ENCODE results near the gene ELP4.
"Not testable (repeated sequence)": the region's sequence is repeated elsewhere in the genome, so short reads cannot be mapped to it uniquely, and the experiment has no call there.

Gene ELP4

DNA sequence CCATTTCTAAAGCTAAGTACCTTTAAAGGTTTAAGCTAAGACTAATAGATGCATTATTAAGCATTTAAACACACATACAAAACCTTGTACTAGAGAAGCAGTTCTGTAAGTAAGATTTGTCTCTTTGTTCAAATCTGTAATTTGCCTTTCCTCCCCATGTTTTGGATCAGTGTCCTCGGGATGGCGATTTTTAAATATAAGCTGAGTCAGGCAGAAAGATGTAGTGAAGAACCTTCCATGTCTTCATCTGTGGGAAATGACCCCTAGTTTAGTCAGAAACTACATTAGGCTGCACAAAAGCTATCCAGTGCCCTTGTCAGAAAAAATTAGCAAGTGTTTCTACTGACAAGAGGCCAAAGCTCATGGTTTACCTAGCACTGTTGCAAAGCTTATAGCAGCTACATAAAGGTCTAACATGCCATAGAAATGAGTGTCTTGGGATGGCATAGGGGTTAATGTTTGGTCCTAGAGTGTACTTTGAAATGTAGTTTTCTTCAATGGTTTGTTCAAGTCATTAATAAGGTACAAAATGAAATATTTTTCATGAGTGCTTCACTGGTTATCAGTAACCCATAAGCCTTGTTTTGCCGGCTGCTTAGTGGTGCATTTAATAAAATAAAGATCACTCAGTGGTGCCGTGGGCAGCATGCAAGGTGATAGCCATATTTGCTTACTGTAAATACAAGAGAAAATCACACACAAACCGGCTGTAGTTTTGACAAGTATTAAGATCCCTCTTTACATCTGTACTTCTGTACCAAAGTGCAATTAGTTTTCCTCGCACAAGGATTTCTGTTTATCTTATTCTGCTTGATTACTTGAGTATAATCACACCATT lies 139.8 kb downstream of the ELP4 start:
- DNase-seq: no peak

DNA sequence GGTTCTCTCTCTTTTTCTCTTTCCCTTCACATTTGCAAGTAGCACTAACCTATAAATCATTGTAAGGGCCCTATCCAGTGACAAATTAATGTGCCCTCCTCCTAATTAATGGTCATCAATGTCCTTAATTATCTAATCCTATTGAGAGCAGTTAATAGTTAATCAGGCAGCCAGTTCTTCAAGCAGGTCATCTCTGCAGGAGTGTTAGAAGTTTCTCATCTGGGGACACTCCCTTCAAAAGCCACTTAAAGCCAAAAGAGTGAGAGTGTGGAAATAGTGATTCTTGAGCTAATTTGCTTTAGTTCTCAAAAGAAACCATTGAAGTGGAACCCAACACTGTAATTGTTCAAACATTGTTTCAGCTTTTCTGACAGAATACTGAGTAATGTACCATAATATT lies 141.6 kb downstream of the ELP4 start:
- no peak for DNase-seq

DNA sequence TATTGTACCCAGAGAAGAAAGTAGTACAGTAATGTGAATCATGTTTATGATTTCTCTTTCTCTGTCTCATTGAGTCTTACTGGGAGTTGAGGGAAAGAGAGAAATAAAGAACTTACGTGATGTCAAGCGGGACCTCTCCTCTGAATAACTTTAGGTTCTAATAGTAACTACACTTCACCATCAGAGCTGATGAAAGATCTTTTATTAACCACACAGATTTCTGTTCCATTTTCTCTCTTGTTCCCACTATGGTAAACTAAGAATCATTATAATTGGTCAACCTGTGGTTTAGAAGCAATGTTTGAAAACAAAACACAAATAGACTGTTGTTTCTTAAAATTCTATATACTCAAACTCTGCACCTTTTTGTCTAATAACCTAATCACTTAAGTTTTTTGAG lies 142.3 kb downstream of the ELP4 start:
- no peak for DNase-seq

DNA sequence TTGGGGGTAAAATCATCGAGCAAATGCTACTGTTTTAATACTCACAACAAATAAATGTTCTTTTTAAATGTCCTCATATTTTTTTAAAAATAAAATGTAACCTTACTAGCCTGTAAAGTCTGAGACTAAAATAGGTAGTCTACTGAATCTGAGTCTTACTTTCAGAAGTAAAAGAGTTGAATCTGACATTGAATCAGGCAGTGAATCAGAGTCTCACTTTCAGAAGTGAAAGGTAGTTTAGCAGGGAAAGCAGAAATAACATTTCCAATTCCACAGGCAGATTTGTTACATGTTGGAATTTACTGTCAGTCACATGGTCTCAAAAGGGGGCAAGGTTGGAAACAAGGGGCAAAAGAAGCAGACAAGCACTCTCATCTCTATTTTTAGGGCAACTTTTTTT lies 143.0 kb downstream of the ELP4 start:
- DNase-seq: no peak

DNA sequence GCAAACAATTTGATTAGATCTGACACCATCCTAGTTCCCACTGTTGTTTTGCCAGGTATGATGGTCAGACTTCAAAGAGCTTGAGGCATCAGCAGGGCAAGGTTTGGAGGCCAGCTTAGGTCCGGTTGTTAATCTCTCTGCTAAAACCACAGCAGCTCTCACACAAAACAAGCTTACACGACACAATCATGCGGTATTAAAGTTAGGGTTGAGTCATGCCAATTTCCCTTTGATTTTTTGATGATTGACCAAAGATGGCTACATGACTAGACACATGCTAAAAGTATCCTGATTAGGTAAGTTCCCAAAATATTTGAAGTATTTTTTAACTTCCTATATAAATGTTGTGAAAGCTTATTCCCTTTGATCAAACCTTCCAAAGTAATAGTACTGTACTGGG lies 145.9 kb downstream of the ELP4 start:
- DNase-seq: no peak

DNA sequence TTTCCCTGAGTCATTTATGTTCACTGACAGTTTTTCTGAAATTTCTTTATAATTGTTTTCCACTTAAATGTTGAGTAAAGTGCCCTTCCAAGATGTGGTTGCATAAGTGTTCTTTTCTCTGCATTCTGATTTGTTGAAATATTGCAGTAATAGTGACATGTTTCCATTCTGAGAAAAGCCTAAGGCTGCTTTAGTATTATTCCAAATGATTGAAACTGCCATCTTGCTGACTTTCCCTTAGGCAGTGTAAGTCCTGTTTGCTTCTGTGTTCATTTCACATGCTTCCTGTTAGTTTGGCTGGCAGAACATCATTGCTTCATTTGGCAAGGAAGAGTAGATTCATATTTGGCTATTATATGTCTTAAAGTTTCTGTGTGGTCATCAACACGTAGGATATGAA lies 146.5 kb downstream of the ELP4 start:
- no peak for DNase-seq

DNA sequence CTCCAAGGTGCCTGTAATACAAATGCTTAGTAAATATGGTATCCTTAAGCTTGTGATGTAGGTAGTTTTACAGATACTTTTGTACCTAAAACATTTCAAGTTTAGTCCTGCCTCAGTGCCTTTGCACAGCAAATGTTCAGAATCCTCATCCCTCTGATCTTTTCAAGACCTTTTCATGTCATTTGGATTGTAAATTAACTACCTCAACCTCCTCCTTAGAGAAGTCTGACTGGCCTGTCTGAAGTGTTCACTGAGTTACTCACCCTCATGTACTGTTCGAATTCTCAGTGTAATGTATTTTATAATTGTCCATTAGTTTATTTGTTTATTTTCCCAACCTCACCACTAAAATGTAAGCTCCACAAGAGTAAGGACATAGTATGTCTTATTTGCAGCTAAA lies 147.5 kb downstream of the ELP4 start:
- no peak for DNase-seq

DNA sequence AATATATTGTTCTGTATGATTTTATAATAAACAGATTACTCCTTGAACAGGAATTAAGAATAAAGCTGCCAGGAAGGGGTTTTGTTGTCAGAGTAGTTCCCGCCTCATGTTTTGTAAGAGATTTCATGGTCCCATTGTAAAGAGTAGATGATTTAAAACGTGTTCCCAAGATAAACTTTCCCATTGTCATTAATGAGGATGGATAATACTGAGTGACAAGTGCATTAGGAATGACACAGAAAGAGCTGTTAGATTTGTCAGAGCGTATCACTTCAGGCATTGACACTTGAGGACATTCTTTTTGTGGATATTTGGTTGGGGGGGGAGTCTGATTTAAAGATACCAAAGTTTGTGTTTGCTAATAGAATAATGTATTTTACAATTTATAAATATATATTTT lies 154.6 kb downstream of the ELP4 start:
- DNase-seq: no peak

DNA sequence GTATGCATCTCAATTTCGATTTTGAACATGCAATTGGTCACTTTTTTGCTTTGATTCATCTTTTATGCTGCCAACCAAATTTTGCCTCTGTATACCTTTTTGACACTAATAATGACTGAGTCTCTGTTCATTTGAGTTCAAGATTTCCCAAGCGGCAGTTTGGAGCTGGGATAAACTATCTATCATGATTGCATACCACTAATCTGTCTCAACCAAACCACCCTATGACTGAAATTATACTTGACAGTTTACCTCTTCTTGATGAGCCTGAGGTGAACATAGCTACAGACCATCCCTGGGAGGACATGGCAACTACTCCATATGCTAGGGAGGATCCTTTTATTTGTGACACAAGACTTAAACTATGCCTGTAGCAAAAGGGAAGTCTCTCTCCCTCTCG lies 155.4 kb downstream of the ELP4 start:
- DNase-seq: no peak

DNA sequence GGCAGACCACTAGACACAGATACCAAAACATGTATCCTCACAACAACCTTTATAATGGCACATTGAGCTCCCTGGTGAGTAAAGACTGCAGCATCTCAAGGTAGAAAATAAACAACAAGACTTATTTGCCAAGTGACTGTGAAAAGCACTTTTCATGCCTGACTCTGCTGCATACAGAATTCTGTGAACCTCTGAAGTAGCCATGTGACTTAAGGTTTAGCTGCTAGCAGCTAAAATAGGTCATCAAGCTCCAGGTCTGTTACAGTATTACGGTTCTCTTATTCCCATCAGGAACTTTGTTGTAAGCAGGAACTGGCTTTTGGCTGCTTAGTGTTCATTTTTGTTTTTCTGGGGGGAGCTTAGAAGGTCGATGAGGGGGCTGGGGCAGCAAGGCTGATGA lies 162.1 kb downstream of the ELP4 start:
- no peak for DNase-seq

DNA sequence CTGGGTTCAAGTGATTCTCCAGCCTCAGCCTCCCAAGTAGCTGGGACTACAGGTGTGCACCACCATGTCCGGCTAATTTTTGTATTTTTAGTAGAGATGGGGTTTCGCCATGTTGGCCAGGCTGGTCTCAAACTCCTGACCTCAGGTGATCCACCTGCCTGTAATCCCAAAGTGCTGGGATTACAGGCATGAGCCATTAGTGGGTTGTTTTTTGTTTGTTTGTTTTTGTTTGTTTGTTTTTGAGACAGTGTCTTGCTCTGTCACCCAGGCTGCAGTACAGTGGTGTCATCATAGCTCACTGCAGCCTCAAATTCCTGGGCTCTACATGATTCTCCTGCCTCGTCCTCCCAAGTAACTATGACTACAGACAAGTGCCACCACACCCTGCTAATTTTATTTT lies 163.5 kb downstream of the ELP4 start:
- DNase-seq: not testable (repeated sequence)

DNA sequence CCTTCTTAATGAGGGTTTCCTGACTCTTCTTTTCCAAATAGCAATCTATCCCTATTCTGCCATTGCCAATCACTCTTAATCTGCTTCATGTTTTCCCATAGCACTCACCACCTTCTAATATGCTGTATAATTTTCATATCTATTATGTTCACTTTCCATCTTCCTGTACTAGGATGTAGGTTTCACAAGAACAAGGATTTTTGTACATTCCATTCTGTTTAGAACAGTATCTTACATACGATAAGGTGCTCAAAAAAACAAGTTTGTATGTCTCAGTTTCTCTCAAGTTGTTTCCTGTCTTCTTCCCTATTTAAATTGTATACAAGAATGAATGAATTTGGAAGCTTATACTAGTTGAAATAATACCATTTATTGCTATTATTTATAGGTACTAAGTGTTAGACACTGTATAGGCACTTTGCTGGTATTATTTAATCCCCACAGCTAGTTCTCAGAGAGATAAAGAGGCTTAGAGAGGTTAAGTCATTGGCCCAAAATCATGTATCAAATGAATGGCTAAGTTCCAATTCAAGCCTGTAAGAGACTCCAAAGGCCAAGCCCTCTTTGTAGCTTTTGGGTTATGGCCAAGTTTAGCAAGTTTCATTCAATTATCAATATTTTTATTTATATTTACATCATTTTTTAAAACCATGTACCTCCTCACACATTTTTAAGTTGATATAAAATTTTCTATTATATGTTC lies 166.9 kb downstream of the ELP4 start:
- no peak for DNase-seq

DNA sequence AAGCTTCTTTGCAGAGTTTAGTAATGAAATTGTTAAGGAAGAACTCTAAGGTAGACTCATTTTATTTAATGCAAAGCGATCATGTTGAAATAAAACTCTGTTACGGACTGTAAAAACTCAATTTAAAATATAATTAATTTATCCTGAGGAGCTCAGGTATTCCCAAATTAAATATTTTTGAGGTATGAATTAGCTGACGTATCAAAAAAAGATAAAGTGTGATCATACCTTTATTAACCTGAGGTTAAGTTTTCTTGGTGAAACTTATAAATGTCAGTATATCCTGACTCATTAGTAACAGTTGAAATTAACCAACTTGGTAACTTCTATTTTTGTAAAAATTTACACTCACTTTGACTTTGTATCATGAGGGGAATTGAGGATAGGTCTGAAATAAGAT lies 171.2 kb downstream of the ELP4 start:
- no peak for DNase-seq

DNA sequence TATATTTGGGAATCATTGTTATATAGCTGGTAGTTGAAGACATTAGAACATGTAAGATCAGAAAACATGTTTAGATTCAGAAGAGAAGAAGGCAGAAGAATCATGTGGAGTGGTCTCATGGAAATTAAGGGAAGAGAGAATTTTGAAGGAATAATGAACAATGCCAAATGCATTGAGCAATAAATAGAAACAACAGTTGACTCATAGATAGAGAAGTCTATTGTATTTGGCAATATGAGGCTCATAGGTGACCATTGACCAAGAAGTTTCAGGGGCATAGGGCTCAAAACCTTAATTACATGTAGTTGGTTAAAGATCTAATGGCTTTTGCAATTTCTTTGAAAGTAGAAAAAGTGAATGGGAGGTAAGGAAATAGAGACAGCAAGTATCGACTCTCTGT lies 177.7 kb downstream of the ELP4 start:
- DNase-seq: no peak

DNA sequence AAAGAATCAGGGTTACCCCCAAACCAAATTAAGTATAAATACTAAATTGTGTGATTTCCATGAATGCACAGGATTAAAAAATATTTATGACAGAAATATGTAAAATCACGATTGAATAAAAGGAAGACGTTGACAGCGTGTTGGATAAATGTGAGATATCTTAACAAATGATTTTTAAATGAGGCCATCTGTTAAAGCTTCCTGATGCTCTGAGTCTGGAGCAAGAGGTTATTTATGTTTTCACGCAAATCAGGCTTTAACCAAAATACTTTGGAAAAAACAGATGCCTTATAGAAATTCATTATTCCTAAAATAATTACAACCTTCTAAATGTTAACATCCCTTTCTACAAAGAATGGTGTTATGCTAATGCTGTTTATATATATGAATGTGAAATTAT lies 178.3 kb downstream of the ELP4 start:
- DNase-seq: no peak

DNA sequence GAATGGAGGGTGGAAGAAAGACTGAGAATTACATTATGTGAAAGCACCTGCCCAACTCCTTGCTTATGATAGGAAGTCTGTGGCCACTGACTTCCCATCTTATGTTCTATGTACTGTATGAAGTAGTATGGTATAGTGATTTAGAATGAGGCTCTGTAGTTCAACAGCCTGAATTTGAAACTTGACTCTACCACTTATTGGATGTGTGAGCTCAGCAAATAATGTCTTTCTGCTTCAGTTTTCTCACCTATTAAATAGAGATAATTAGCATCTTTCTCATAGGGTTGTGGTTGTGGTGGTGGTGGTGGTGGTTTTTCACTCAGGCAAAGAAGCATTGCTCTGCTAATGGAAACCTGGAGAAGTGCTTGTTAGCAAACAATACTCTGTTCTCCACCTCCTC lies 180.0 kb downstream of the ELP4 start:
- DNase-seq: no peak

DNA sequence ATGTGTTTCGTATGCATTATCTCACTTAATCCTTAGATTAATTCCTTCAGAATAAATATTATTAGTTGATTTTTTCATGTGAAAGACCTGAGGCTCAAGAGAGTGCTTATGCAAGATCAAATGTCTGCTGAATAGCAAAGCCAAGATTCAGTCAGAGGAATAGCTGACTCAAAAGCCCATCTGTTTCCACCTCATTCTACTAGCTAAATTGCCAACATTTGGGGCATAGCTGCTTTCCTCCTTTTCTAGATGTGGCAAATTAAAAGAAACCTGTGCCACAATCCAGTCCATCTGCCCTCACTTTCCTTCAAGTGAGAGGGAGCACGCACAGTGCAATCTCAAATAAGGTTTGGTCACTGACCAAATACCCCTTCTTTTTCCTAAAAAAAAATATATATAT lies 180.5 kb downstream of the ELP4 start:
- no peak for DNase-seq

DNA sequence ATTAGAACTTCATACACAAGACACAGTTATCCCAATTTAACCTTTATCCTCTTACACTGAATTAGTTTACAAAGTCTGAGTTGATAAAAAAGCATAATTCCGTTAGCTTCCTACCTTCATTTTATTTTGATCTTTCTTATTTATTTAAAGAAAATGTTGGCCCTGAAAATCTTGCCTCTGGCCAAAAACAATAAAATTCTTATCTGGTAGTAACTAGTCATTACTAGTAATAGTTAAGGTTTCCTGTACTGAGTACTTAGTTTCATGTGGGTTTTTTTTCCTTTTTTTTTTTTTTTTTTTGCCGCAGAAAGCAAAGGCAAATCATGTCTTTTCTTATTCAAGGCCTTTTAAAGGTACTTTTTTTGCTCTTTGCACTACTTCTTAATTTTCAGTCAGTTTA lies 180.9 kb downstream of the ELP4 start:
- no peak for DNase-seq

DNA sequence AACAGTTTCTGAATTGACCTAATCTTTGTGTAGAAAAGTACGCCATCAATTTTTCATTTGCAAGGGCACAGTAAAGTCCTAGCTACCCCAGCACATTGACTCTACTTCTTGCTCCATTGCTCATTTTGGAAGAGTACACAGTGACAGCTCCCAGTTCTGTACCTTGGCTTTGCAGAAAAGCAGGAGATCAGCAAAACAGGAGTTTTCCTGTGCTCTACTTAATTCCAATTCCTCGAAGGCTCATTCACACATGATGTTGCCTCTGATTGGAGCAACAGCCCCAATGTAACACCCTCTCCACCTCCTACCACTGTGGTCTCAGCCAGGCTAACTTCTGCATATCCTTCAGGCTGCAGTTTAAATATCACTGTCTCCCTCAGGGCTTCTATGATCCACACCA lies 182.9 kb downstream of the ELP4 start:
- no peak for DNase-seq

DNA sequence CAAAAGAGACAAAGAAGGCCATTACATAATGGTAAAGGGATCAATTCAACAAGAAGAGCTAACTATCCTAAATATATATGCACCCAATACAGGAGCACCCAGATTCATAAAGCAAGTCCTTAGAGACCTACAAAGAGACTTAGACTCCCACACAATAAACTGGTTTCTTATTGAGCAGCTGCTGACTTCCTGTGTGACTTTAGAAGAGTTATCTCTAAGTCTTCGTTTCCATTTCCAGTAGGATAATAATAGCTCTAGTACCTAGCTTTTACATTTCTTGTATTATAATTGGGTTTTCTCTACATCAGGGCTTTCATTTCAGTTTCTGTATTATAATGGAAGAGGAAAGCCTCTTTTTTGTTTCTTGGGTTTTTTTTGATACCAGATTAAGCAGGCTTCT lies 187.5 kb downstream of the ELP4 start:
- DNase-seq: not testable (repeated sequence)

DNA sequence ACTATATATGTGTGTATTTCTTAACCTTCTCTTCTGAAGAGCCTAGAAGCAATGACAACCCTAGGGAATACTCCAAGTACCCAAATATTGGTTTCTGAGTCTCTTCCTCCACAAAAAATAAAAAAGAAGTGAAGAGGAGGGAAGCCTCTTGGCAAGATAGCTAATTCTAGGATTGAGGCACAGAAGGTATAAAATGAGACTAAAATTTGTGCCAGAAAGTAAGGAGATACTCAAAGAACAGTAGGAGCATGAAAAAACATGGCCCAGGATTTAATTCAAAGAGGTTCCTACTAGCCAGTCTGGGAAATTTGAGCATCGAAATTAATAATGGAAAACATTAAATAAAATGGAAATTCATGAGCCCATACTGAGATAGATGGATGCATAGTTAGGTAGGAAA lies 189.5 kb downstream of the ELP4 start:
- no peak for DNase-seq

DNA sequence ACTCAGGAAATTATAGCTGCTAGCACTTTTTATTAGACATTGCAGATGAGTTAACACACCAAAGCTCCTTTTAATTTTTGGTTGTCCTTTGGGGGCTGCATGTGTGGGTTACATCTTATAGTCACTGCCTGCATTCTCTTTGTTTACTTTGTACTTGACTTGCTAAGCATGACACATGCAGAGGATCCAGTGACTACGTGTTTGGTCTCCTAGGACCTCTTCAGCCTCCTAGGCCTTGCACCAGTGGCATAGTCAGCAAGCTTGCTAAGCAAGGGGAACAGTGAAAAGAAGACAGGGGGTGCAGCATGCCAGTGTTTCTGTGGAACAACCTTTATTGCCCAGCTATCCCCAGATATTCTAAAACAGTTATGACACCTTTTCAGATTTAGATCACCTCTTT lies 193.4 kb downstream of the ELP4 start:
- no peak for DNase-seq

DNA sequence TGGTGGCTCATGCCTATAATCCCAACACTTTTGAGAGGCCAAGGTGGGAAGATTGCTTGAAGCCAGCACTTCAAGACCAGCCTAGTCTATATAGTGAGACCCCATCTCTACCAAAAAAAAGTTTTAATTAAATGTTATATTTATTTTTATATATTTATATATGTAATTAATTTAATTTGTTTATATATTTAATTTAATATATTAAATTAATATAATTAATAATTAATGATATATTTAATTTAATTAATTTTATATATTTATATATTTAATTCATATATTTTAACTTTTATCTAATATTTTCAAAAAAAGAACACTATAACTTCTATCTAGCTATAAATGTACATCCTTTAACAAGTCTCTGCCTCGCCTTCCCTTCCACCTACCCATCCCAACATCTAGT lies 196.8 kb downstream of the ELP4 start:
- DNase-seq: no peak

DNA sequence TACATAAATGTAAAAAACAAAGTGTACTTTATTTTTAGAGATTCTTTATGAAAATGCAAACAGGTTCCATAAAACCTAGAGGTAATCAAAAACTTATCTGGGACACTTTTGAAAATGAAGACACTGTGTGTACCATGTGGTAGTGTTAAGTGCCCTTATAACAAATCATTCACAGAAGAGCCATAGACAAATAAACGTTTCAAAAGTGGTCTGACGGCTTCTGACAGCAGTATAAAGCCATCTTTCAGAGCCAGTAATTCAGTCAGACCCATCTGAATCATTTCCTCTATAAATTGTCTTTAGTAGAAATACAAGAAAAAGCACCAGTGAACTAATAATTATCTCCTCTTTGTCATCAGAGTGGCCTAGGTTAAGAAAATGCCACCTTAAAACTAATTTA lies 201.6 kb downstream of the ELP4 start:
- no peak for DNase-seq

DNA sequence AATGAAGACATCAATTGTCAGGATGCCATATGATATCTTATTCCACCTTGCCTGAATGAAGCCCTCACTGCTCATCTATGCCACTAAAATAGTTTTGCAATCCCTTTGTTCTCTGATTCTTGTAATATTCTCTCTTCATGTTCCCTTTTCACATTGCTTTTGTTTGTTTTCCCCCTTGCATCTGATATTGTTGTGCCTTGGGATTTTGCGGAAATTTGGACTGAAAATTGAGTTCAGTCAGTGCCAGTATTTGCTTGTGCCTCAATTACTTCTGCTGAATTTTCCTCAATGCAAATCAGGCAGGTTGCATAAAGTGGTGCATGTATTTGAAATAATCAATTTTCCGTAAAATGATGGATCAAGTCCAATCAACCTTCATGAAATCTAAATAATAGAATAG lies 203.3 kb downstream of the ELP4 start:
- DNase-seq: no peak

Data from T-helper 2 cell (primary cell).